ENCODE results near the gene DCHS1.

The DCHS1 gene

DNA sequence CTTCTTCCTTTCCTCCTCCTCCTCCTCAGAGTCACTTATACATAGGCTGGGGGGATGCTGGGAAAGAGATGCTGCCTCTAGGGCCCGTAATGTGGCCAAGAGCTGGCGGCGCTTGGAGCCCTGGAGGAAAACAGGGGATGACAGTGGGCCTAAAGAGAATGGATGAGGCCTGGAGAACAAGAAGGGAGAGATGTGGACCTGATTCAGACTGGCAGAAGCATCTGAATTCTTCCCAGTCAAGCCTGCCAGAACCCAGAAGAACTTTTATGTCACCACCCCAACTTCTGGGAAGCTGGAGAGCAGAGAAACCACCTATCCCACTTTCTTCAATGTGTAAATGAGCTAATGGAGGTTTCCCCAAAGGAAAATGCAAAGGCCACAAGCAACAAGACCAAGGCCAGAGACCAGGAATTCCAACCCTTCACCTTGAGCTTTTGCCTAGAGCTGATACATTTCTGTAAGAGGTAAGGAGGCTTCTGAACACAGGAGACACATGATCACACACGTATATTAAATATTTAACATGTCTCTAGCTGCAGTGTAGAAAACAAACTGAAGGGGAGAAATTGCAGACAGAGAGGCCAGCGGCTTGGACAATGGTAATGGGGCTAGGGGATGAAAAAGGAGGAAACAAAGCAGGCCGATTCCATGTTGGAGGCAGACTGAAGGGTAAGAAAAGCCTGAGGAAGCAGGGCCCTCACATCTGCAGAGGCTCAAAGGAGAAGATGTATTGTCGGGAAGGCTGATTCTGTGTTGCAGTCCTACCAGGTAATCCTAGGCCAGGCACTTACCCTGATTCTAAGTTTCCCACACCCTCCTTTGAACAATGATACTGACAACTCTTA, 53.3 kb downstream of the DCHS1 start:
- H3K27ac ChIP-seq, result no peak overlapping the region
- DNase-seq (ENCODE audit: low read depth, low spot score), result no peak

DNA sequence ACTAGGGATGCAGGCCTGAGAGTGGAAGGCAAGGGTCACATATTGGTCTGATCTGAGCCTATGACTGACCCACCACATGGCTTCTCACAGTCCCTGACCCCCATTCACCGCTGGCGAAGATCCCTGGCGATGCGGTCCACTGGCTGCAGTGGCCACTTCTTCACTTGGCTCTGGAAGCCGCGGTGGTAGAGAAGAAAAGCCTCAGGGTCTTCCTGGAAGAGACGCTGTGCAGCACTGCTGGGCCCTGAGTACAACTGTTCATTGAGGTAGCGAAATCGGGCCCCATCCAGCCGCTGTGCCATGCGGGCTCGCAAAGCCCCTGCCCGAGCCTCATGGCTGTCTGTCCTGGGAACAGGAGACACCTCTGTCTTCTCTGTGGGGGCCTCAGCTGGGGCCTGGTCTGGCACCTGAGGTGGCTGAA, 54.6 kb downstream of the DCHS1 start:
- no peak overlapping the region for H3K27ac ChIP-seq
- DNase-seq (ENCODE audit: low read depth, low spot score), result no peak

DNA sequence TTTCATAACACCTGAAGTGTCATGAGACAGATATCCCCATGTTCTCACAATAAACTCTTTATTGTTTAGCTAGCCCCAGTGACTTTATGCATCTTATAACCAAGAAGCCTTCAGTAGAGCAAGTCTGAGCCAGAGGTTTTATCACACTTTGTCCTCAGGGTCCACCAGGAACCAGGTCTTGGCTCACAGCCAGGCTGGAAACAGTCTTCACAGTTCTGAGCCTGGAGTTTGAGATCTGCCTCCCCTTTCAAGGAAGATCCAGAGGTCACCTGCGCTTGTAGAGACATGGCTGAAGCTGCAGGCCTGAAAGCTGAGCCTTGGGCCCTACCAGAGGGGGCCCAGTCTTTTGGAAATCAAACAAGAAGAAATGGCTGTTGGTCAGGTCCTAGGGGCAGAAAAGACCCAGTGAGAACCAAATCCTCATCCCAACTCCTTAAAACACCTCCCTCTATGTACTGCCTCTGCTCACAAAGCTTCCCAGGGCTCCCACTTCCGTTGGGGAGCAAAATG, 55.7 kb downstream of the DCHS1 start:
- no peak overlapping the region for H3K27ac ChIP-seq
- no peak for DNase-seq (ENCODE audit: low read depth, low spot score)

DNA sequence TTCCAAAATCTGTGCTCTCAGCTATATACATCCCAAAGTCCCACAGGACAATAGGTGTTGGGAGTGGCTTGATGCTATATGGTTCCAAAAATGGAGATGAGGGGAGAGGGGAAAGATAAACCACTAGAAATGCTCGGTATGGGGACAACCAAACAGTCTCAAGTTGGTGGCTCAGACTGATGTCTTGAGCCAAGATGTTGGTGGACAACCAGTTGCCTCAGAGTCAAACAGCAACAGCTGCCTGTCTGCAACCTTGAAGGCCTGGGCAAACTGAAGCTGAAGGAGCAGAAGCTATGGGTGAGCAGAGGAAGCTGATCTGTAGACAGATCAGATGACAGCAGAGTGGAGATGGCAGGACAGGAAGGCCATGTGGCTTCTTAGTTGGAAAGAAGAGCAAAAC, 56.2 kb downstream of the DCHS1 start:
- DNase-seq (ENCODE audit: low read depth, low spot score), result no peak
- no peak overlapping the region for H3K27ac ChIP-seq

DNA sequence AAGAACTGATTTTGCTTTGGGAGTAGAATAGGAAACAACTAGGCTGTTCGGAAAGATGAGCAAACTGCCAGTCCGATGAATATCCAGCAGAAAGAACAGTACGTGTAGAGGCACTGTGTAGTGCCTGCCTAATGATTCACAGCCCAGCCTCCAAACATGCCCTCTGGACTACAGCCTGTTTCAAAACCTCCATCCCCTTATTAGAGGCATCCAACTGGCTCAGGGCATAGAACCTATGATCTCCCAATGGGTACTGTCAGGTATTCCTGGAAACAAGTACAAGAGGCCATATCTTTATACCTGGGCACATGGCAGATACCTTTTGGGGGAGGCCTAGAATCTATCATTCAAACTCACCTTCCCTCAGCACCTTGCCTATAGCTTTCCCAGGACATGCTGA, 57.1 kb downstream of the DCHS1 start:
- H3K27ac ChIP-seq, result no peak overlapping the region
- no peak for DNase-seq (ENCODE audit: low read depth, low spot score)

DNA sequence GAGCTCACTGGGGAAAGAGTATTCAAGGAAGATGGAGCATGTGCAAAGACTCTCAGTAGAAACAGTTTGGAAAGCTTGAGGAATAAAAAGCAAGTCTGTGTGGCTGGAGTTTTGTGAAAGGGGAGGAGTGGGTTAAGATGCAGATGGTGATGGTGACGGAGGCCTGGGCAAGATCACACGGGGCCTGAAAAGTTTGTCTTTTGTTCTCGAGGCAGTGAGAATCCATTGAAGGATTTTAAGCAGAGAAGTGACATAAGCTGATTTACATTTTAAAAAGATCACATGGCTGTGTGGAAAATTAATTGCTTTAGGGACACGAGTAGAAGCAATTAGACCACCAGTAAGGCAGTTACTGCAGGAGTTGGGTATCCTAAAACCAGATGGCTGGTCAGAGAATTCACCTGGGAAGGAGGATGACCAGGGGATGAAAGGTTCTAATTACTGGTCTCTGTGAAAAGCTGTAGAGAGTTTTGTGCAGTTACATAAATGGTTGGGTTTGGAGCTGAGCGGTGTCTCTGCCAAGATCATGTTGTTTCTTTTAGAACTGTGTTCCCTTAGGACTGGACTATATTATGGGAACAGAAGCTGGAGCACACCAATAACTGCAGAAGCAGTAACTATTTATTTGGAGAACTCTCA, 59.3 kb downstream of the DCHS1 start:
- no peak for DNase-seq (ENCODE audit: low read depth, low spot score)

DNA sequence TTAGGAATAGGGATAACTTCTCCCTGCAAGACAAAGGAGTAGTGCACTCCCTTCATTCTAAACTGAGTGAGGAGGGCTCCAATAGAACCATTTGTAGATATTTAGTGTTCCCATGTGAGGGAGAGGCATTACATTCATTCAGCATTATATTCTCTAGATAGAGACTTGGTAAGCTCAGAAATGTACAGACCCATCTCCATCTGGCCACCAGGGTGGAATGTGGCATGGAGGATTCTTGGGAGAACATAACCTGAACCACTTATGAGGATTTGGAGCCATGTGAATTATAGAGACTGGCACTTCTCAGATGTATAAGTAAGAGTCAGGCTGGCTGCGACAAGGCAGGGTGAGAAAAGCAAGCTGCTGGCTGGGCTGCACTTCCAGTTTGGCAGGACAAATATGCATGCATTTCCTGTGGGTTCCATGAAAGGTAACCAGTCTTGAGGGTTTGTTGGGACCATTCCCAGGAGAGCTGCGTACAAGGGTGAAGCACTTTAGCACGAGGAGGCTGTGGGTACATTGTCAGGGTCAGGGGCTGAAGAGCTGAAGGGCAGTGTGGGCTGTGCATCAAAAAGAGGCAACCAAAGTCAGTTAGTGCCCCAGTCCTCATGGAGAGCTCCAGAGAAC, 61.4 kb downstream of the DCHS1 start:
- DNase-seq (ENCODE audit: low read depth, low spot score), result no peak
- no peak overlapping the region for H3K27ac ChIP-seq

More for the DNA sequence above, 59.3 kb downstream of the DCHS1 start:
- H3K27ac ChIP-seq, result no peak overlapping the region

DNA sequence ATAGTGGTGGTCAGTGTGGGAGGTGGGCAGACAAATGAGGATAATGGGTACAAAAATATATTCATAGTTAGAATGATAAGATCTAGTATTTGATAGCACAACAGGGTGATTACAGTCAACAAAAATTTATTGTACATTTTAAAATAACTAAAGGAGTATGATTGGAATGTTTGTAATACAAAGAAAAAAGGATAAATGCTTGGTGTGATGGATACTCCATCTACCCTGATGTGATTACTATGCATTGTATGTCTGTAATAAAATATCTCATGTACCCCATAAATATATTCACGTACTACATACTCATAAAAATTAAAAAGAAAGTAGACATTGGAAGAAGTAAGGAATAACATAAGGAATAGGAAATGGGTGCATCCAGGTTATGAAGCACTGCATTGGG, 67.6 kb downstream of the DCHS1 start:
- H3K27ac ChIP-seq, result no peak overlapping the region
- no peak for DNase-seq (ENCODE audit: low read depth, low spot score)

DNA sequence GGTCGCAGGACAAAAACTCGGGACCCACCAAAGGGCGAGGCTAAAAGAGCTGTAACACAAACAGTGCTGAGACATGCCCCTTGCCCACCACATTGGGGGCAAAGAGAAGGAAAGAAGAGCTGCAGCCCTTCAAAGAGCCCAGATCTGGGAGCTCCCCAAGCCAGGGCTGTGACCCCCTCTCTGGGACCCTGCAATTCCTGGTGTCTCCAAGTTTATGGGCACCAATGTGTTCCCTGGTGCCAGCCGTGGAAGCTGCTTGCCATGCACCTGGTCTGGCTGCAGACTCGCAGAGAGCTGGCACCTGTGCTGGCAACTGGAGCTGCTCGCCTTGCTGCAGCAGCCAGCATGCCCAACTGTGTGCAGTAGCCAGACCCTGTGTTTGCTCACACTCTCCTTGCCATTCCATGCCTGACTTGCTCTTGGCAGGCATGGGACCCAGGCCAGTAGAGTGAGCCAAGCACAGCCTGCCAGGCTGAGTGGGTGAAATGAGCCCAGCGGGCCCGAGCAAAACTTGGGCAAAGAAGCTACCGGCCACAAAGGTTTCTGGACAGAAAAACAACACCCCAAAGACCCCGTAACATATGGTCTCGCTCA, 68.2 kb downstream of the DCHS1 start:
- no peak overlapping the region for H3K27ac ChIP-seq
- no peak for DNase-seq (ENCODE audit: low read depth, low spot score)

DNA sequence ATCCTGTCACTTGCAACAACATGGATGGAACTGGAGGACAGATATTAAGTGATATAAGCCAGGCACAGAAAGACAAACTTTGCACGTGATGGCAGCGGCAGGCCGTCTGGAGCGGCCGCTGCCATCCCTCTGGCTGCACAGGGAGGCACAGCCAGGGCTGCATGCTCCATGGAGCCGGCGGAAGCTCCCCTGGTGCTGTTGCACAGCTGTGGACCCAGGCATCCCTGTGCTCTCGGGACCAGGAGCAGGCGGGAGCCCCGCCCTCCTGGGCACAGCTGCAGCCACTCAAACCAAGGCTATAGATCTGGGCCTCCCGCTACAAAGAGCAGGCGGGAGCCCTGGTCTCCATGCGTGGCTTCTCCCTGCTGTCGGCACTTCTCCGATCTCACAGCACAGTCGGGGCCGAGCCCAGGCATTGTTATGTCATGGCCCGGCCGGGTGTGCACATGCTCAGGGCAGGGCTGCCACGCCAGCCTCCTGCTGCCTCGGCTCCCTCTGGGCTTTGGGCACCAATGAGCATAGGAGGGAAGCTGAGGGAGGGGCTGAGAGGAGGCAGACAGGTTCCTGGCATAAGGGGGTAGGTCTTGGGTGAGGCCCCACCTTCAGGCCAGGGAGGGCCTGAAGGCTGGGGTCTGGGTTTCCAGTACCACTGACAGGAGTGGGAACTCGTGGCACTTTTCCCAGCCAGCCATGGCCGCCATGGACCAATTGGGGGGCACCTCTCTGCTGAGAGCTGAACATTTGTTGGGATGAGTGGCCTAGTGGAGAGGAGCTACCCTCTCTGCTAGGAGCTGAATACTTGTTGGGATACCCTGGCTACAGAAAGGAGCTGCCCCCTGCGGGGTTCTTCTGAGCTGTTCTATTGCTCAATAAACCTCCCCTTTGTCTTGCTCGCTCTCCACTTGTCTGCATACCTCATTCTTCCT, 68.9 kb downstream of the DCHS1 start:
- H3K27ac ChIP-seq, result no peak overlapping the region
- DNase-seq (ENCODE audit: low read depth, low spot score), result no peak

DNA sequence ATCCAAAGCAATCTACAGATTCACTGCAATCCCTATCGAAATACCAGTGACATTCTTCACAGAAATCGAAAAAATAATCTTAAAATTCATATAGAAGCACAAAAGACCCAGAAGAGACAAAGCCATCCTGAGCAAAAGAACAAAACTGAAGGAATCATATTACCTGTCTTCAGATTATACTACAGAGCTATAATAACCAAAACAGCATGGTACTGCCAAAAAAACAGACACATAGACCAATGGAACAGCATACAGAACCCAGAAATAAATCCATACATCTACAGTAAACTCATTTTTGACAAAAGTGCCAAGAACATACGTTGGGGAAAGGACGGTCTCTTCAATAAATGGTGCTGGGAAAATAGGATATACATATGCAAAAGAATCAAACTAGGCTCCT, 71.1 kb downstream of the DCHS1 start:
- DNase-seq (ENCODE audit: low read depth, low spot score), result no peak
- H3K27ac ChIP-seq, result no peak overlapping the region

DNA sequence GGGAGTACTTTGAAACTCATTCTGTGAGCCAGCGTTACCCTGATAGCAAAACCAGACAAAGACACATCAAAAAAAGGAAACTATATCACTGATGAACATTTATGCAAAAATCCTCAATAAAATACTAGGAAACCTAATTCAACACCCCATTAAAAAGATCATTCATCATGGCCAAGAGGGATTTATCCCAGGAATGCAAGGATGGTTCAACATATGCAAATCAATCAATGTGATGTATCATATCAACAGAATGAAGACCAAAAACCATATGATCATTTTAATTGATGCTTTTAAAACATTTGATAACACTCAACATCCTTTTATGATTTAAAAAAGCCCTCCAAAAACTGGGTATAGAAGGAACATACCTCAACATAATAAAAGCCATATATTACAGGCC, 72.0 kb downstream of the DCHS1 start:
- DNase-seq (ENCODE audit: low read depth, low spot score), result no peak
- no peak overlapping the region for H3K27ac ChIP-seq

DNA sequence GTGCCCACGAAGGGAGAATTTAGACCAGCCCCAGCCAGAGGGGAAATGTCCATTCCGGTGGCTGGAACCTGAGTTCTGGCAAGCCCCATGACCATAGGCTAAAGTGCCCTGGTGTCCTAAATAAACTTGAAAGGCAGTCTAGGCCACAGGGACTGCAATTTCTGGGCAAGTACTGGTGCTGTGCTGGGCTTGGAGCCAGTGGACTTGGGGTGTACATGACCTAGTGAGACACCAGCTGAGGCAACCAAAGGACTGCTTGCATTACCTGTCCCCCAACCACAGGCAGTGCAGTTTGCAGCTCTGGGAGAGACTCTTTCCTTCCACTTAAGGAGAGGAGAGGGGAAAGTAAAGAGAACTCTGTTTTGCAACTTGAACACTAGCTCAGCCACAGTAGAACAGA, 75.9 kb downstream of the DCHS1 start:
- no peak overlapping the region for H3K27ac ChIP-seq
- DNase-seq (ENCODE audit: low read depth, low spot score), result no peak

DNA sequence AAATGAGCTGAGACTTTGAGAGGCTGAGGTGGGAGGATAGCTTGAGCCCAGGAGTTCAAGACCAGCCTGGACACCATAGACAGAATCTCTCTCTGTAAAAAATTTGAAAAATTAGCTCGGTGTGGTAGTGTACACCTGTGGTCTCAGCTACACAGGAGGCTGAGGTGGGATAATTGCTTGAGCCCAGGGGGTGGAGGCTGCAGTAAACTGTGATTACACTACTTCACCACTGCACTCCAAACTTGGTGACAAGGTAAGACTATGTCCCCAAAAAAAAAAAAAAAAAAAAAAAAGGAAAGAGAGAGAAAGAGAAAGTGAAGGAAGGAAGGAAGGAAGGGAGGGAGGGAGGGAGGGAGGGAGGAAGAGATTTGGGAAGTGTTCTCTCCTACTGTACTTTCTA, 77.5 kb downstream of the DCHS1 start:
- no peak overlapping the region for H3K27ac ChIP-seq
- no peak for DNase-seq (ENCODE audit: low read depth, low spot score)

DNA sequence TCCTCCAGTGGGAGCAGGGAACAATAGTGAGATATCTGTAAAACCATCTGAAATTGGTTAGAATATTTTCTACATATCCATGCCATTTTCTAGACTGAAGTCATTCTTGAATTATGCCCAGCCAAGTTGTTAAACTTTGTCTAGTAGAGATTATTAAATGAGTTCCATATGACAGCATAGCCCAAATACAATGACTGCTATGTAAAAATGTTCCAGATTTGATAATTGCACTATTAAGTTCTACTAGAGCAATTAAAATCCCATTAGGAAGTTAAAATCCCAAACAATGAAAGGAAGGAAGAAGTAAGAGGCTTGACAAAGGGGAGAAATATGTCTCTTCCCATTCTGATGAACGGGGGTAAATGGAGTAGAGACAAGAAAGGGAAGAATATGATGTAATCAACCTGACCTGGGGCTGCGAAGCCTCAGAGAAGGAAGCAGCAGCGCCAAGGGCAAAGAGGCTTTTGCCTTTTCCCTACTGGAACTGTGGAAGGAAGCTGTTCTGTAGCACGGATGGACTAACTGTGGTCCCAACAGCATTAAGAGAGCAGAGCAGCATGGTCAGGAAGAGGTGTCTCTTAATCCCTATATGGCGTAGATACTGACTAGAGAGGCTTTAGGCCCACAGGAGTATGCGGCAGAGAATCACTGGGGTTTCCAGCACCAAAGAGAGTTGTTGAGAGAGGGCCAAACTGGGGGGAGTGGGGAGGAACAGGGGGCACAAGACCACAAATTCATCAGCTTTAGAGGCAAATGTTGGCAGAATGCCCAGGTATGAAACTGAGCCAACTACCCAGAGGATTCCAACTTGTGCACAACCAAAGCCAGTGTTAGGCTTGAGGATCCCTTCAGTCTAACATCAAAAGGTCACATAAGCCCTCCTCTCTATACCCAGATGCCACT, 78.9 kb downstream of the DCHS1 start:
- no peak overlapping the region for H3K27ac ChIP-seq
- no peak for DNase-seq (ENCODE audit: low read depth, low spot score)

DNA sequence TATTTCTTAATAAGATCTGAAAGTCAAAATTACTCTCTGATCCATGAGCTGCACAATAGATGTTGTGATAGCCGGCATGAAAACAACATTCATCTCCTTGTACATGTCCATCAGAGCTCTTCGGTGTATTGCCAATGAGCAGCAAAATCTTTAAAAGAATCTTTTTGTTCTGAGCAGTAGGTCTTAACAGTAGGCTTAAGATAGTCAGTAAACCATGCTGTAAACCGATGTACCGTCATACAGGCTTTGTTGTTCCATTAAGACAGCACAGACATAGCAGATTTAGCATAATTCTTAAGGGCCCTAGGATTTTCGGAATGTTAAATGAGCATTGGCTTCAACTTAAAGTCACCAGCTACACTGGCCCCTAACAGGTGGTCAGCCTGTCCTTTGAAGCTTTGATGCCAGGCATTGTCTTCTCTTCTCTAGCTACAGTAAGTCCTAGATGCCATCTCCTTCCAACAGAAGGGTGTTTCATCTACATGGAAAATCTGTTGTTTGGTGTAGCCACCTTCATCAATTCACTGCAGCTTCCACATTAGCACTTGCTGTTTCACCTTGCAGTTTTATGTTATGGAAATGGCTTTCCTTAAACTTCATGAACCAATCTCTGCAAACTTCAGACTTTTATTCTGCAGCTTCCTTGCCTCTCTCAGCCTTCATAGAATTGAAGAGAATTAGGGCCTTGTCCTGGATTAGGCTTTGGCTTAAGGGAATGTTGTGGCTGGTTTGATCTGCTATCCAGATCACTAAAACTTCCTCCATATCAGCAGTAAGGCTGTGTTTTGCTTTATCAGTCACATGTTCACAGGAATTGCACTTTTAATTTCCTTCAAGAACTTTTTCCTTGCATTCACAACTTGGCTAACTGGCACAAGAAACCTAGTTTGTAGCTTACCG, 80.5 kb downstream of the DCHS1 start:
- H3K27ac ChIP-seq, result no peak overlapping the region
- no peak for DNase-seq (ENCODE audit: low read depth, low spot score)

DNA sequence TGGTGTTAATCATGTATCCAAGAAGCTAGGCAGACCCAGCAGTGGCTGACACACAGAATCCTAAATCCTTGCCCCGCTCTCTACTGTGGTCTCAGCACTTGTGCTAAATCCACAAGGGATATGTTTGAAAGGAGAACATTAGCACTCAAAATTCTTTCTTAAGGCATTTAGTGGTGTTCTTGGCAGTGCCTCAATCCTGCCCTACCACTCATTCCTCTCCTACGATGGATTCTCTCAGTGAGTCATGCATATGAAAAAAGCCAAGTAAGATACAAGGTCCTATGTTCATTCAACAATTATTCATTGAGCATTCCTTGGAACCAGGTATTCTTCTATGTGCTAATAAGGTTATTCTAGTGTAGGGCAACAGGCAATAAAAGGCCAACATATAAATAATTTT, 83.4 kb downstream of the DCHS1 start:
- DNase-seq (ENCODE audit: low read depth, low spot score), result peak; percentile 12
- no peak overlapping the region for H3K27ac ChIP-seq
